Endothelial cell of umbilical vein (primary cell): ENCODE results near the gene PPP3CA. TPM values are rescaled to one million over a fixed set of nuclear protein-coding genes. Genes with fewer than 3 reads are reported as not detected.

Experiments
- BruUV-seq: library from RNA; stranded (reverse); fragments of 400-500 nt; replicated peaks from 2 replicates; lab custom pipeline; 2021; lab: Mats Ljungman, UMichigan
- CTCF ChIA-PET: fragments of 300-600, 350-600 bp; sonication (Branson Sonifier 250); formaldehyde crosslinking; loops from one replicate; lab custom pipeline; 2021; ENCODE audit warnings: antibody characterized with exemption, inconsistent platforms; lab: Charles Lee
- POLR2A ChIA-PET: fragments of 300-600, 350-600 bp; sonication (Branson Sonifier 250); formaldehyde crosslinking; loops from one replicate; lab custom pipeline; 2021; ENCODE audit warnings: antibody characterized with exemption, inconsistent platforms; lab: Charles Lee
- DNase-seq: peaks from one replicate; pipeline ENCODE4 v3.0.0-alpha.2; 2011; ENCODE audit warnings: low read depth, low spot score
- FAIRE-seq: peaks from 2 replicates; lab custom pipeline; 2011; peaks lifted over from hg19 to GRCh38; lab: Jason Lieb, UNC
- H2AFZ ChIP-seq: 2 replicates; pipeline ENCODE4 v1.6.0; 2012; ENCODE audit warnings: low read depth, low read length, control low read depth, inconsistent platforms
- H3K27ac ChIP-seq: 2 replicates; pipeline ENCODE4 v1.5.1; 2011; ENCODE audit warnings: low read depth, mild to moderate bottlenecking, control low read depth, low read length, moderate library complexity; ENCODE audit not compliant: insufficient read depth
- H3K27me3 ChIP-seq, 2 experiments: 2 replicates each; pipeline versions ENCODE4 v1.6.0 to v1.6.1; 2011; ENCODE audit warnings: low read length in 2 of 2, mixed read lengths in 1 of 2; ENCODE audit not compliant: control insufficient read depth in 2 of 2, insufficient read depth in 2 of 2
- H3K36me3 ChIP-seq, 2 experiments: 2 replicates in 1 of 2; 3 replicates in 1 of 2; pipeline ENCODE4 v1.5.1; 2011; ENCODE audit warnings: low read length in 2 of 2, mild to moderate bottlenecking in 1 of 2, moderate library complexity in 1 of 2; ENCODE audit not compliant: control insufficient read depth in 2 of 2, insufficient read depth in 2 of 2; ENCODE audit errors: extremely low read depth in 1 of 2
- H3K4me1 ChIP-seq: 3 replicates; pipeline ENCODE4 v1.5.1; 2011; ENCODE audit warnings: mild to moderate bottlenecking, low read length; ENCODE audit not compliant: control insufficient read depth, insufficient read depth; ENCODE audit errors: extremely low read depth
- H3K4me2 ChIP-seq: 2 replicates; pipeline ENCODE4 v1.6.1; 2011; ENCODE audit warnings: low read length, control low read depth, mixed read lengths; ENCODE audit not compliant: insufficient read depth
- H3K4me3 ChIP-seq, 3 experiments: fragments of 200-600 bp in 1 of 3; sonication (generic), shearing (Covaris generic) in 1 of 3; replicated peaks in 1 of 3; 2 replicates each; pipeline ENCODE4 v1.5.1; 2011 to 2016; ENCODE audit warnings: control low read depth in 3 of 3, low read length in 3 of 3, mild to moderate bottlenecking in 2 of 3, inconsistent platforms in 1 of 3, low read depth in 1 of 3, moderate library complexity in 1 of 3; ENCODE audit not compliant: insufficient read depth in 1 of 3
- H3K79me2 ChIP-seq: 2 replicates; pipeline ENCODE4 v1.6.0; 2012; ENCODE audit warnings: low read length, inconsistent platforms; ENCODE audit not compliant: control insufficient read depth, insufficient read depth
- H3K9ac ChIP-seq: replicated peaks from 2 replicates; pipeline ENCODE3; 2011; ENCODE audit warnings: low read length, control low read depth; ENCODE audit not compliant: insufficient read depth; ENCODE audit errors: extremely low read depth
- H3K9me1 ChIP-seq: replicated peaks from 3 replicates; pipeline ENCODE4 v1.6.0; 2011; ENCODE audit warnings: mild to moderate bottlenecking, low read length; ENCODE audit not compliant: control insufficient read depth, insufficient read depth; ENCODE audit errors: extremely low read depth
- H3K9me3 ChIP-seq: replicated peaks from 2 replicates; pipeline ENCODE4 v1.5.1; 2012; ENCODE audit warnings: low read length, inconsistent platforms; ENCODE audit not compliant: control insufficient read depth, insufficient read depth
- H4K20me1 ChIP-seq: replicated peaks from 2 replicates; pipeline ENCODE3; 2011; ENCODE audit warnings: mild to moderate bottlenecking, low read length; ENCODE audit not compliant: control insufficient read depth, insufficient read depth; ENCODE audit errors: extremely low read depth
- CTCF ChIP-seq, 2 donors: IDR thresholded peaks; 1 replicate in 1 of 2; 2 replicates in 1 of 2; pipeline ENCODE4 v1.5.1; 2011; ENCODE audit warnings: low read length in 2 of 2, mild to moderate bottlenecking in 2 of 2, moderate library complexity in 2 of 2, control low read depth in 1 of 2, inconsistent platforms in 1 of 2, low read depth in 1 of 2; ENCODE audit not compliant: insufficient read depth in 1 of 2; ENCODE audit errors: extremely low read depth in 1 of 2
- EZH2 ChIP-seq: IDR thresholded peaks from 2 replicates; pipeline ENCODE4 v1.6.1; 2012; ENCODE audit warnings: borderline replicate concordance, low read depth, mild to moderate bottlenecking, moderate library complexity, low read length, inconsistent platforms; ENCODE audit not compliant: severe bottlenecking
- FOS ChIP-seq: IDR thresholded peaks from 2 replicates; pipeline ENCODE4 v1.6.1; 2011; ENCODE audit warnings: mild to moderate bottlenecking, low read length, moderate library complexity, borderline replicate concordance; ENCODE audit not compliant: insufficient read depth
- GATA2 ChIP-seq: IDR thresholded peaks from 2 replicates; pipeline ENCODE4 v1.7.0; 2011; ENCODE audit warnings: low read depth, mild to moderate bottlenecking, moderate library complexity, mixed read lengths, low read length; ENCODE audit not compliant: insufficient read length, insufficient read depth
- JUN ChIP-seq: IDR thresholded peaks from 2 replicates; pipeline ENCODE4 v1.6.1; 2011; ENCODE audit warnings: borderline replicate concordance, low read depth; ENCODE audit not compliant: insufficient read length, insufficient read depth
- MAX ChIP-seq: IDR thresholded peaks from 2 replicates; pipeline ENCODE4 v1.6.1; 2011; ENCODE audit not compliant: insufficient read depth, insufficient read length
- MYC ChIP-seq: IDR thresholded peaks from one replicate; pipeline ENCODE4 v1.6.1; 2011; ENCODE audit warnings: mild to moderate bottlenecking, low read depth, low read length
- POLR2A ChIP-seq: IDR thresholded peaks from 2 replicates; pipeline ENCODE4 v1.6.1; 2012; ENCODE audit warnings: low read depth, mild to moderate bottlenecking, control low read depth, low read length
- POLR2AphosphoS5 ChIP-seq: IDR thresholded peaks from 2 replicates; pipeline ENCODE4 v1.6.1; 2012; ENCODE audit warnings: low read depth, mild to moderate bottlenecking, control low read depth, low read length, moderate library complexity; ENCODE audit not compliant: insufficient read depth
- dilution Hi-C: fragments of 300-500 bp; cut with MboI; formaldehyde crosslinking; loops from one replicate; pipeline ENCODE4 v1.15.0; 2019; ENCODE audit warnings: low sequenced_read_pairs; ENCODE audit not compliant: extremely low pct_ligation_motif_present
- intact Hi-C: fragments of 100-400 bp; cut with micrococcal nuclease; formaldehyde crosslinking; loops from one replicate; pipeline ENCODE4 v1.10.0; 2022
- polyA plus RNA-seq, 4 experiments: library from polyadenylated mRNA; depleted of rRNA in 3 of 4; stranded (reverse) in 3 of 4; unstranded in 1 of 4; fragments of >200 nt; gene quantifications; 2 replicates each; pipeline versions ENCODE4 v1.2.1 to v1.2.3, GENCODE V29; 2011 to 2012; ENCODE audit warnings: missing spikeins in 1 of 4
- total RNA-seq: library from RNA; stranded (reverse); gene quantifications from 2 replicates; pipeline ENCODE4 v1.2.3, GENCODE V29; 2021

PPP3CA gene
- total and polyA plus RNA-seq, 2 donors (not counting 3 experiments of a cell fraction or from before 2014, with no cell fraction given): 7.0 to 43.3 TPM

- dilution Hi-C loops: no loop called here
- BruUV-seq: no TSS peak
Observed at GRCh38 chr4:101122019-101122418, 225.3 kb downstream of the PPP3CA start.

GRCh38 chr4:101119141-101119540 lies 228.2 kb downstream of the PPP3CA start:
- Histone ChIP-seq H3K4me2 (no peak overlapping the region), H3K9ac (no peak overlapping the region), H3K27ac (no peak overlapping the region), H3K36me3 (no peaks in the 10 kb centered on the region), H2AFZ (no peak overlapping the region), H3K9me1 (no peaks in the 10 kb centered on the region), H3K4me1 (no peaks in the 10 kb centered on the region), H3K9me3 (no peaks in the 10 kb centered on the region), H3K27me3 (no peaks in the 10 kb centered on the region), H3K4me3 (no peak overlapping the region), H4K20me1 (no peaks in the 10 kb centered on the region), H3K79me2 (no peaks in the 10 kb centered on the region)
- no peak for DNase-seq
- ChIA-PET CTCF (interaction anchor here (1.4 kb wide), 1 partner anchor 9 kb away, joined by 6 read pairs; no protein-coding TSS in a partner anchor), POLR2A (no interaction called here)
- intact Hi-C loops: no loop called here
- FAIRE-seq: no peak
- dilution Hi-C loops: no loop called here
- TF ChIP-seq MAX (no peak), EZH2 (no peak), FOS (no peak), POLR2AphosphoS5 (no peak), JUN (no peak), MYC (no peak), POLR2A (no peak), CTCF (IDR thresholded peaks at IDR 0.05; ENCODE audit: extremely low read depth in 1 of 2, insufficient read depth in 1 of 2, low read depth in 1 of 2, low read length in 2 of 2) (no peak), GATA2 (no peak)
- BruUV-seq: no TSS peak

More at GRCh38 chr4:101122019-101122418, 225.3 kb downstream of the PPP3CA start:
- Histone ChIP-seq H3K4me1 (no peaks in the 10 kb centered on the region), H3K4me3 (no peak overlapping the region), H4K20me1 (no peaks in the 10 kb centered on the region), H3K27ac (no peak overlapping the region), H3K9me3 (no peaks in the 10 kb centered on the region), H2AFZ (no peak overlapping the region), H3K79me2 (no peaks in the 10 kb centered on the region), H3K9me1 (no peaks in the 10 kb centered on the region), H3K36me3 (no peaks in the 10 kb centered on the region), H3K9ac (no peak overlapping the region), H3K4me2 (no peak overlapping the region), H3K27me3 (no peaks in the 10 kb centered on the region)
- no peak for FAIRE-seq
- intact Hi-C loops: no loop called here
- TF ChIP-seq CTCF (IDR thresholded peaks at IDR 0.05; ENCODE audit: extremely low read depth in 1 of 2, insufficient read depth in 1 of 2, low read depth in 1 of 2, low read length in 2 of 2) (no peak), POLR2A (no peak), MYC (no peak)
- ChIA-PET CTCF (interaction anchor here (0.8 to 0.9 kb wide), 2 partner anchors 10 to 13 kb away, joined by 3 read pairs; no protein-coding TSS in a partner anchor), POLR2A (no interaction called here)
- DNase-seq: no peak
